ENCODE data around the gene KLHL9. TPM values are rescaled to one million over a fixed set of nuclear protein-coding genes. Genes with fewer than 3 reads are reported as not detected.

The KLHL9 gene
- total and polyA plus RNA-seq, 4 donors, result 37.8 to 70.6 (median 47.2) TPM

DNA sequence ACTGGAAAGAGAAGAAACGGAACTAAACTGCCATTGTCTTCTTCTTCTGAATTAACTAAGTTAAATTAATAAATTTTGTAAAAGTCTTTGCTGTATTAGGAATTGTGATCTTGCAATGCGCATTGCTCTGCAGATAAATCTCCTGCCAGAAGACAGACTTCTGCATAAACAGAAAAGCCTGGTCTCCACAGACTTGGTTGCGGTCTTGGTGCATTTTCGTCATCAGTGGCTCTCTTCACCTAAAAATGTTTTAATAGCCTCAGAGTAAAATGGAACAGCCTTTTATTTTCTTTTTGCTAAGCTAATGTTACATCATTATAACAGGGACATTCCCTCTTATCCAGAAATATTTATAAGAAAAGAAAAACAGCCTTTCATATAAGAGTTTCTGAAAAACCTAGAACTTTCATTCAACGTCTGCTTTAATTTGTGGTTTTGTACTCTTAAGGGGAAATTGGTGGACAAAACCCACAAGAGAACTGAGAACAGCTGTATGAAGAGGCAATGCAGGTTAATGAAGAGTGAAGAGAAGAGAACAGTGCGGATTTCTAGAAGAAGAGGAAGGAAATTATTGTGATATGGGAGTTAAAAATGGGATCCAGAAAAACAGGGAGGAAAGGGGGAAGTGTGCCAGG is 40.2 kb downstream of the KLHL9 start:
- no peaks in the 10 kb centered on the region for H3K9me3 ChIP-seq (ENCODE audit: control insufficient read depth, insufficient read depth, low read length)
- 95% methylated on average over 2 of the region's 6 CpGs for whole genome bisulfite sequencing (ENCODE audit: insufficient coverage)

GRCh38 chr9:21294364-21294774 is 40.8 kb downstream of the KLHL9 start:
- WGBS (ENCODE audit: insufficient coverage), result 67% methylated on average over 1 of the region's 1 CpG
- Histone ChIP-seq H3K4me1 (ENCODE audit: control insufficient read depth, insufficient read depth, low read length) (no peaks in the 10 kb centered on the region), H3K36me3 (ENCODE audit: control insufficient read depth, insufficient read depth, low read length) (no peaks in the 10 kb centered on the region), H3K9me3 (ENCODE audit: control insufficient read depth, insufficient read depth, low read length) (no peaks in the 10 kb centered on the region), H3K27me3 (ENCODE audit: control insufficient read depth, insufficient read depth, low read length) (no peaks in the 10 kb centered on the region), H3K4me3 (ENCODE audit: low read depth, low read length) (no peak overlapping the region), H3K27ac (ENCODE audit: low read depth, low read length) (no peak overlapping the region)
- DNase-seq (ENCODE audit: low read depth in 4 of 6, low spot score in 6 of 6), result no peak

More for the DNA sequence above, 40.2 kb downstream of the KLHL9 start:
- DNase-seq (ENCODE audit: low read depth in 4 of 6, low spot score in 6 of 6), result no peak
- Histone ChIP-seq H3K4me3 (ENCODE audit: low read depth, low read length) (no peak overlapping the region), H3K27me3 (ENCODE audit: control insufficient read depth, insufficient read depth, low read length) (no peaks in the 10 kb centered on the region), H3K27ac (ENCODE audit: low read depth, low read length) (no peak overlapping the region), H3K36me3 (ENCODE audit: control insufficient read depth, insufficient read depth, low read length) (no peaks in the 10 kb centered on the region), H3K4me1 (ENCODE audit: control insufficient read depth, insufficient read depth, low read length) (no peaks in the 10 kb centered on the region)

DNA sequence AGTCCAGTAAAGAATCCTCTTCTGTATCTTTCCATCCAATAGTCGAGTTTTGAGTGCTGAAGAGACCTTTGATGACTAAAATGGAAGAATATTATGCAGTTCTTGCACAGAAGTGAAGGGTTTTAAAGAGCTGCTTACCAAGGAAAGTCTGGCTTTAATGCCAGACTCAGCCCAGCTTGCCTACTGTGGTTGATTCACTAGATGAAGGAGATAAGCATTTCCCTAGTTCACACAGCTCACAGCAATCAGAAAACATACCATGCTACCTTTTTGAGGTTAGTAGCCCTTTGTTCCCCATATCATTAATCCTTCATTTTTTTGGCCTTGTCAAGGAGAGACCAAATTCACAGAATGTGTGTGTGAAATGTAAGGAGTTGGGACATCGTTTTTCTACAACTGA is 45.4 kb downstream of the KLHL9 start:
- H3K27ac ChIP-seq (ENCODE audit: low read depth, low read length), result no peak overlapping the region
- no peaks in the 10 kb centered on the region for H3K27me3 ChIP-seq (ENCODE audit: control insufficient read depth, insufficient read depth, low read length)
- H3K9me3 ChIP-seq (ENCODE audit: control insufficient read depth, insufficient read depth, low read length), result no peaks in the 10 kb centered on the region
- H3K4me3 ChIP-seq (ENCODE audit: low read depth, low read length), result no peak overlapping the region
- no CpG with 5 or more reads among the region's 2 CpGs for WGBS (ENCODE audit: insufficient coverage)
- no peaks in the 10 kb centered on the region for H3K36me3 ChIP-seq (ENCODE audit: control insufficient read depth, insufficient read depth, low read length)
- DNase-seq (ENCODE audit: low read depth in 4 of 6, low spot score in 6 of 6), result no peak
- H3K4me1 ChIP-seq (ENCODE audit: control insufficient read depth, insufficient read depth, low read length), result no peaks in the 10 kb centered on the region

GRCh38 chr9:21287280-21287679 is 47.9 kb downstream of the KLHL9 start:
- H3K27ac ChIP-seq (ENCODE audit: low read depth, low read length), result no peak overlapping the region
- no peak for DNase-seq (ENCODE audit: low read depth in 4 of 6, low spot score in 6 of 6)
- no peaks in the 10 kb centered on the region for H3K9me3 ChIP-seq (ENCODE audit: control insufficient read depth, insufficient read depth, low read length)
- 100% methylated on average over 1 of the region's 3 CpGs for WGBS (ENCODE audit: insufficient coverage)
- no peak overlapping the region for H3K4me3 ChIP-seq (ENCODE audit: low read depth, low read length)
- no peaks in the 10 kb centered on the region for H3K4me1 ChIP-seq (ENCODE audit: control insufficient read depth, insufficient read depth, low read length)
- H3K27me3 ChIP-seq (ENCODE audit: control insufficient read depth, insufficient read depth, low read length), result no peaks in the 10 kb centered on the region
- no peaks in the 10 kb centered on the region for H3K36me3 ChIP-seq (ENCODE audit: control insufficient read depth, insufficient read depth, low read length)

DNA sequence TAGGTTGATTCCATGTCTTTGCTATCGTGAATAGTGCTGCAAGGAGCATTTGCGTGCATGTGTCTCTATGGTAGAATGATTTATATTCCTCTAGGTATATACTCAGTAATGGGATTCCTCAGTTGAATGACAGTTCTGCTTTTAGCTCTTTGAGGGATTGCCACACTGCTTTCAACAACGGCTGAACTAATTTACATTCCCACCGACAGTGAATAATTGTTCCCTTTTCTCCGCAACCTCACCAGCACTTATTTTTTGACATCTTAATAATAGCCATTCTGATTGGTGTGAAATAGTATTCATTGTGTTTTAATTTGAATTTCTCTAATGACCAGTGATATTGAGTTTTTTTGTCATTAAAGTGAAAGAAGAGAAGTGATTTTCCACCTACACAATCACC is 48.5 kb downstream of the KLHL9 start:
- 33% methylated on average over 1 of the region's 5 CpGs for WGBS (ENCODE audit: insufficient coverage)
- no peaks in the 10 kb centered on the region for H3K27me3 ChIP-seq (ENCODE audit: control insufficient read depth, insufficient read depth, low read length)
- no peaks in the 10 kb centered on the region for H3K36me3 ChIP-seq (ENCODE audit: control insufficient read depth, insufficient read depth, low read length)
- H3K27ac ChIP-seq (ENCODE audit: low read depth, low read length), result no peak overlapping the region
- no peaks in the 10 kb centered on the region for H3K9me3 ChIP-seq (ENCODE audit: control insufficient read depth, insufficient read depth, low read length)
- H3K4me1 ChIP-seq (ENCODE audit: control insufficient read depth, insufficient read depth, low read length), result no peaks in the 10 kb centered on the region
- H3K4me3 ChIP-seq (ENCODE audit: low read depth, low read length), result no peak overlapping the region
- no peak for DNase-seq (ENCODE audit: low read depth in 4 of 6, low spot score in 6 of 6)

GRCh38 chr9:21286099-21286498 is 49.1 kb downstream of the KLHL9 start:
- no CpG with 5 or more reads among the region's 5 CpGs for WGBS (ENCODE audit: insufficient coverage)
- H3K4me3 ChIP-seq (ENCODE audit: low read depth, low read length), result no peak overlapping the region
- no peaks in the 10 kb centered on the region for H3K36me3 ChIP-seq (ENCODE audit: control insufficient read depth, insufficient read depth, low read length)
- no peak overlapping the region for H3K27ac ChIP-seq (ENCODE audit: low read depth, low read length)
- no peaks in the 10 kb centered on the region for H3K9me3 ChIP-seq (ENCODE audit: control insufficient read depth, insufficient read depth, low read length)
- H3K27me3 ChIP-seq (ENCODE audit: control insufficient read depth, insufficient read depth, low read length), result no peaks in the 10 kb centered on the region
- no peak for DNase-seq (ENCODE audit: low read depth in 4 of 6, low spot score in 6 of 6)
- no peaks in the 10 kb centered on the region for H3K4me1 ChIP-seq (ENCODE audit: control insufficient read depth, insufficient read depth, low read length)

GRCh38 chr9:21281275-21281674 is 53.9 kb downstream of the KLHL9 start:
- no CpG with 5 or more reads among the region's 2 CpGs for WGBS (ENCODE audit: insufficient coverage)
- no peaks in the 10 kb centered on the region for H3K27me3 ChIP-seq (ENCODE audit: control insufficient read depth, insufficient read depth, low read length)
- no peak for DNase-seq (ENCODE audit: low read depth in 4 of 6, low spot score in 6 of 6)
- no peaks in the 10 kb centered on the region for H3K9me3 ChIP-seq (ENCODE audit: control insufficient read depth, insufficient read depth, low read length)
- no peaks in the 10 kb centered on the region for H3K4me1 ChIP-seq (ENCODE audit: control insufficient read depth, insufficient read depth, low read length)
- no peak overlapping the region for H3K27ac ChIP-seq (ENCODE audit: low read depth, low read length)
- no peaks in the 10 kb centered on the region for H3K36me3 ChIP-seq (ENCODE audit: control insufficient read depth, insufficient read depth, low read length)
- H3K4me3 ChIP-seq (ENCODE audit: low read depth, low read length), result no peak overlapping the region

Other genes starting within 250 kb of the KLHL9 start
- not detected for gene IFNW1, start 193.6 kb downstream of the KLHL9 start, total RNA-seq
- under 1 TPM in 1 of 2 donors, not detected in 1; 0.15 TPM for gene IFNW1, start 193.6 kb downstream of the KLHL9 start, polyA plus RNA-seq (ENCODE audit: insufficient read length in 2 of 2)
- not detected for gene IFNA21, start 168.7 kb downstream of the KLHL9 start, total RNA-seq
- gene IFNA21, start 168.7 kb downstream of the KLHL9 start, polyA plus RNA-seq (ENCODE audit: insufficient read length in 2 of 2), result not detected
- gene IFNA4, start 147.8 kb downstream of the KLHL9 start, total RNA-seq, result not detected
- not detected for gene IFNA4, start 147.8 kb downstream of the KLHL9 start, polyA plus RNA-seq (ENCODE audit: insufficient read length in 2 of 2)
- gene IFNA7, start 133.2 kb downstream of the KLHL9 start, total RNA-seq, result not detected
- not detected for gene IFNA7, start 133.2 kb downstream of the KLHL9 start, polyA plus RNA-seq (ENCODE audit: insufficient read length in 2 of 2)
- gene IFNA10, start 128.3 kb downstream of the KLHL9 start, total RNA-seq, result not detected
- not detected for gene IFNA10, start 128.3 kb downstream of the KLHL9 start, polyA plus RNA-seq (ENCODE audit: insufficient read length in 2 of 2)
- gene IFNA16, start 118.1 kb downstream of the KLHL9 start, total RNA-seq, result not detected
- not detected for gene IFNA16, start 118.1 kb downstream of the KLHL9 start, polyA plus RNA-seq (ENCODE audit: insufficient read length in 2 of 2)
- gene IFNA17, start 107.2 kb downstream of the KLHL9 start, total RNA-seq, result not detected
- gene IFNA17, start 107.2 kb downstream of the KLHL9 start, polyA plus RNA-seq (ENCODE audit: insufficient read length in 2 of 2), result not detected
- gene IFNA14, start 95.4 kb downstream of the KLHL9 start, total RNA-seq, result not detected
- not detected for gene IFNA14, start 95.4 kb downstream of the KLHL9 start, polyA plus RNA-seq (ENCODE audit: insufficient read length in 2 of 2)
- gene IFNA5, start 30.1 kb downstream of the KLHL9 start, total RNA-seq, result not detected
- not detected for gene IFNA5, start 30.1 kb downstream of the KLHL9 start, polyA plus RNA-seq (ENCODE audit: insufficient read length in 2 of 2)
- not detected for gene IFNA6, start 15.5 kb upstream of the KLHL9 start, total RNA-seq
- gene IFNA6, start 15.5 kb upstream of the KLHL9 start, polyA plus RNA-seq (ENCODE audit: insufficient read length in 2 of 2), result not detected
- gene IFNA13, start 32.7 kb upstream of the KLHL9 start, total RNA-seq, result not detected
- gene IFNA13, start 32.7 kb upstream of the KLHL9 start, polyA plus RNA-seq (ENCODE audit: insufficient read length in 2 of 2), result not detected
- gene IFNA2, start 50.0 kb upstream of the KLHL9 start, total RNA-seq, result not detected
- gene IFNA2, start 50.0 kb upstream of the KLHL9 start, polyA plus RNA-seq (ENCODE audit: insufficient read length in 2 of 2), result not detected
- gene IFNA8, start 73.7 kb upstream of the KLHL9 start, total RNA-seq, result not detected
- gene IFNA8, start 73.7 kb upstream of the KLHL9 start, polyA plus RNA-seq (ENCODE audit: insufficient read length in 2 of 2), result not detected
- gene IFNA1, start 105.0 kb upstream of the KLHL9 start, total RNA-seq, result not detected
- gene IFNA1, start 105.0 kb upstream of the KLHL9 start, polyA plus RNA-seq (ENCODE audit: insufficient read length in 2 of 2), result not detected
- not detected for gene IFNE, start 146.9 kb upstream of the KLHL9 start, total RNA-seq
- gene IFNE, start 146.9 kb upstream of the KLHL9 start, polyA plus RNA-seq (ENCODE audit: insufficient read length in 2 of 2), result under 1 TPM; 0.17 to 0.18 TPM